C4-2B (cell line): ENCODE results near the gene ARMC9.

ENCODE experiments used
- H3K27ac ChIP-seq: fragments of 450-650 bp; 2 replicates; pipeline ENCODE4 v1.5.1; 2017
- CTCF ChIP-seq: fragments of 450-650 bp; conservative IDR thresholded peaks from 2 replicates; pipeline ENCODE4 v1.5.1; 2017; ENCODE audit warnings: mild to moderate bottlenecking
- ZFX ChIP-seq: fragments of 450-650 bp; IDR thresholded peaks from 2 replicates; pipeline ENCODE4 v1.6.1; 2017

Gene ARMC9

DNA sequence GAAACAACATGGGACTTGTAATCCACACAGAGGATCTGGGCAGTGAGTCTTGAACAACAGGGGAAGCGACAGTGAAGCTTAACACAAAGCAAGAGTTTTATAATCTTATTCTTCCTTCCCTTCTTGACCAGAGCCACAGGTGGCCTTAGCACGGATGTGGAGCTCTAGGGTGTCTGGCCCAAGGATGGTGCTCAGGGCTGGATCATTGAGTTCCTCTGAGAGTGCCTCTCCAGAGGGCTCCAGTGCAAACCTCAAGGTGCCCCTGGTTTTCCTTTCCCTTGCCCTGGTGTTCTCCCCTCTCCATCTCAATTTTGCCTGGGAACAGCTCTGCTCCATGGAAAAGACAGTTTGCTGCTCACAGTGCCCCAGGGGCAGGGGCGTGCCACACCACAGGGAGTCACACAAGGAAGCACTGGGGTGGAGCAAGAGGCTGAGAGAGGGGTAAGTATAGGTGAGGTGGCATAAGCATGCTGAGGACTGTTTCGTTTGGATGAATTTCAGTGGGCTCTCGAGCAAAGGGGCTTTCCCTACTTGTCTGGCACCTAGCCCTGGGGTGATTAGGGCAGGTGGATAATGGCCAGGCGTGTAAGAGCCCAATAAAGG is 108.5 kb downstream of the ARMC9 start:
- no peak overlapping the region for H3K27ac ChIP-seq
- no peak for TF ChIP-seq CTCF

DNA sequence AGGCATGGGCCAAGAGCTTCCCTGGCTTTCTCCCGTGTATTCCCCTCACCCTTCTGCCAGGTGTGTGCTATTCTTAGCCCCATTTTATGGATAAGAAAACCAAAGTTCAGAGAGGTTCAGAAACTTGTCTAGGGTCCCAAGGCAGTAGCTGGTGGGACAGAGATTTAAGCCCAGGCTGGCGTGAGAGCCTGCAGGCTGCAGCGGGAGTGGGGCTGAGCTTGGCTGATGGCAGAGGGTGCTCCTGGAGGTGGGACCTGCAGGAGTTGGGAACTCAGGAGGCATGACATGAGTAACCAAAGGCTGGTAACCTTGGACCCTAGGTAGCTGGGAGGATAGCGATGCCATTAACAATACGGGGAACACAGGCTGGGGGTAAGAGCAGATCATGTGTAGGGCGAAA is 109.8 kb downstream of the ARMC9 start:
- TF ChIP-seq CTCF, result no peak
- no peak for TF ChIP-seq ZFX

DNA sequence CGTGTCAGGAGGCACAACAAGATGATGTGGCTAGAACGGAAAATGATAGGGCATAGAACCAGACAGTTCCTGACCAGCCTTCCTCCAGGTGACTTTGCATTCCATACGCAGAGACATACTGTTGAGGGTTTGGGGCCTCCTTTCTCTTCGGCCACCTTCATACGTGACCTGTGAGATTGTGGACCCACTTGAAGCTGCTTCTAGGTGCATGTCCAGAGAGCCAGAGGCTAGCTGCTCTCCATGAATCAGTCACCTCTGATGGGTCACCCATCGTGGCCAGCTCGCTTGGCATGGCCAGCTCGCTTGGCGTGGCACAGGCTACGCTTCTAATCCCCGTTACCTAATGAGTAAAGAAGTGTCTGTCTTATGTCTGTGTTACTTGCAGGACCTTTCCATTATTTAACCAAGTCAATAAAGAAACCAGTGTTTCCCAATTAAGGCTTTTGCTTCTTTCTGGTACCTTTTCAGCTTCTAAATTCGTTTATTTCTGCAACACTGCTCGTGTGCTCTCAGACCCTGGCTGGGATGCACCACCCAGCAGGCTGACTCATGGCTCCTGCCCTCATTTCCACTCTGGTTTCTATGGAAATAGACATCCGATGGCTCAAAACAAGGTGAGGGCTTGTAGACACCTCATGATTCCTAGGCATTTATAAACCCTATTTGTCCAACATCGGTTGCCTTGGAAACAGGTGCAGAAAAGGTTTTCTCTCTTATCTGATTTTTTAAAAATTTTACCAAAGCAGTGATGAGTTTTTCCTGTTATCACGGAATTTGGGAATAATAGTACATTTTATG is 110.4 kb downstream of the ARMC9 start:
- TF ChIP-seq CTCF (no peak), ZFX (no peak)
- H3K27ac ChIP-seq, result no peak overlapping the region

More for the DNA sequence above, 109.8 kb downstream of the ARMC9 start:
- no peak overlapping the region for H3K27ac ChIP-seq

GRCh38 chr2:231312066-231312465 is 113.6 kb downstream of the ARMC9 start:
- no peak overlapping the region for H3K27ac ChIP-seq
- TF ChIP-seq CTCF (no peak), ZFX (no peak)

DNA sequence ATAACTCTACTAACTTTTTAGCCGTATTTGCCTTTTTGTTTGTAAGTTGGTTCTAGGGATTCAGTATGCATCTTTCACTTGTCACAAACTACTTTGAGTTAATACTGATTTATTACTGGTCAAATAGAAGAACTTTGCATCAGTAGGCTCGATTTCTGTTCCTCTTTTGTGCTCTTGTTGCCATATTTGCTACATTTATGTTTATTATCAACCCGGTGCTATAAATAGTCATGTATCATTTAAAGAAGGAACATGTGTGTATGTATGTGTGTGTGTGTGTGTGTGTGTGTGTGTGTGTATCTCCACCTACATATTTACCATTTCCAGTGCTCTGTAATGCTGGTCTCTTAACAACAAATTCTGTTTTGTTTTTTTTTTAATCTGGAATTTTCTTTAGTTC is 117.5 kb downstream of the ARMC9 start:
- TF ChIP-seq CTCF (no peak), ZFX (no peak)
- H3K27ac ChIP-seq, result no peak overlapping the region

DNA sequence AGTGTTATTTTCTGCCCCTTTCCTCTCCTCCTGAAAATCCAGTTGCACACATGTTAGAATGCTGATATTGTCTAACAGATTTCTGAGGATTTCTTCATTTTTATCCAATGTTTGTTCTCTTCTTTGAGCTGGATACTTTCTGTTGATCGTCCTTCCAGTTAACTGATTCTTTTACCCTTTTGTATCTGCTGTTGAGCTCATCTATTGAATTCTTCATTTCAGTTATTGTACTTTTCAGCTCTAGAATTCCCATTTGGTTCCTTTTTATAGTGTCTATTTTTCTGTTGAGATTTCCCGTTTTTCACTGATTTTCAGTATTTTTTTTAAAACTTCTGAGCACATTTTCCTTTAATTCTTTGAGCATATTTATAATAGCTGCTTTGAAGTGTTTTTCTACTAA is 119.1 kb downstream of the ARMC9 start:
- TF ChIP-seq ZFX (no peak), CTCF (no peak)
- H3K27ac ChIP-seq, result no peak overlapping the region

GRCh38 chr2:231318436-231318835 is 120.0 kb downstream of the ARMC9 start:
- H3K27ac ChIP-seq, result no peak overlapping the region
- TF ChIP-seq CTCF (no peak), ZFX (no peak)
